ENCODE data around the gene ANTXRL.

GRCh38 chr10:46239247-46239646, 47.5 kb upstream of the ANTXRL start:
- TF ChIP-seq CTCF (IDR thresholded peaks at IDR 0.05; ENCODE audit: low read depth, low read length) (no peak), MAX (IDR thresholded peaks at IDR 0.05; ENCODE audit: low read depth, low read length) (no peak), POLR2A (IDR thresholded peaks at IDR 0.05; ENCODE audit: extremely low read depth, insufficient read length) (no peak)

All from NB4 (cell line).